Sigmoid colon (tissue), 7 donors: ENCODE data around the gene TMED5. TPM values are rescaled to one million over a fixed set of nuclear protein-coding genes. Genes with fewer than 3 reads are reported as not detected.
"Not testable (repeated sequence)": the region's sequence is repeated elsewhere in the genome, so short reads cannot be mapped to it uniquely, and the experiment has no call there.

Experiments used
- DNase-seq: peaks from one replicate; pipeline ENCODE4 v3.0.0-alpha.2; 2019
- H3K27ac ChIP-seq, 4 donors: fragments of 200-600 bp; sonication (generic); one replicate each; pipeline ENCODE4 v1.5.1; 2016 to 2019; ENCODE audit warnings: mild to moderate bottlenecking in 1 of 4
- H3K27me3 ChIP-seq, 3 donors: fragments of 200-600 bp; sonication (generic); one replicate each; pipeline ENCODE4 v1.5.1; 2019; ENCODE audit warnings: mild to moderate bottlenecking in 1 of 3
- H3K36me3 ChIP-seq, 4 donors: fragments of 200-600 bp; sonication (generic); one replicate each; pipeline ENCODE4 v1.5.1; 2016 to 2019
- H3K4me1 ChIP-seq, 4 donors: fragments of 200-600 bp; sonication (generic); one replicate each; pipeline ENCODE4 v1.5.1; 2017 to 2019
- H3K4me3 ChIP-seq, 4 donors: fragments of 200-600 bp; sonication (generic); one replicate each; pipeline ENCODE4 v1.5.1; 2017 to 2019; ENCODE audit warnings: mild to moderate bottlenecking in 2 of 4, moderate library complexity in 1 of 4
- H3K9me3 ChIP-seq, 4 donors: fragments of 200-600 bp in 3 of 4; sonication (generic) in 3 of 4; one replicate each; pipeline versions ENCODE4 v1.5.1 to v1.6.1; 2013 to 2019
- CTCF ChIP-seq, 4 experiments: fragments of 450-650 bp in 3 of 4; fragments of 200-600 bp in 1 of 4; IDR thresholded peaks; one replicate each; pipeline ENCODE4 v1.5.1; 2016 to 2019; ENCODE audit warnings: antibody characterized with exemption in 4 of 4, mild to moderate bottlenecking in 3 of 4, moderate library complexity in 2 of 4
- EP300 ChIP-seq, 4 donors: sonication (generic); formaldehyde crosslinking; IDR thresholded peaks; one replicate each; pipeline ENCODE4 v1.6.1; 2017; ENCODE audit warnings: antibody characterized with exemption in 4 of 4
- POLR2A ChIP-seq, 2 donors: fragments of 450-650 bp; IDR thresholded peaks; one replicate each; pipeline ENCODE4 v1.6.1; 2016; ENCODE audit warnings: antibody characterized with exemption in 2 of 2, mild to moderate bottlenecking in 2 of 2, moderate library complexity in 2 of 2
- POLR2AphosphoS5 ChIP-seq, 4 donors: sonication (generic); formaldehyde crosslinking; IDR thresholded peaks; one replicate each; pipeline ENCODE4 v1.6.1; 2017; ENCODE audit warnings: antibody characterized with exemption in 4 of 4
- WGBS, 2 donors: extraction: QIAGEN DNeasy Blood & Tissue Kit; methylation state at CpG; one replicate each; pipeline ENCODE4 v1.1.7; 2013; 5-methylcytosine and 5-hydroxymethylcytosine counted together
- intact Hi-C: fragments of 100-400 bp; cut with DNase I; formaldehyde crosslinking; loops from one replicate; pipeline ENCODE4 v1.15.1; 2023
- polyA plus RNA-seq, 3 donors: library from polyadenylated mRNA; stranded (reverse); fragments of 200-250 nt; gene quantifications; one replicate each; pipeline ENCODE4 v1.2.3, GENCODE V29; 2013
- total RNA-seq, 4 donors: library from RNA; depleted of rRNA; stranded (reverse); fragments of >200 nt; gene quantifications; one replicate each; pipeline ENCODE4 v1.1.0, GENCODE V29; 2016
- donor health status: healthy with polysubstance abuse.
- donor health status: Bipolar disorder and iron deficiency.
- donor health status: healthy.

TMED5 gene
- total and polyA plus RNA-seq, 7 donors = 9.0 to 59.7 (median 41.0) TPM

- intact Hi-C loops = no loop called here
- Histone ChIP-seq H3K4me1 (no peaks in the 10 kb centered on the region), H3K27ac (no peak overlapping the region), H3K36me3 (no peaks in the 10 kb centered on the region), H3K27me3 (no peaks in the 10 kb centered on the region), H3K4me3 (no peak overlapping the region), H3K9me3 (no peaks in the 10 kb centered on the region)
- no peak for TF ChIP-seq POLR2A (IDR thresholded peaks at IDR 0.05)
- TF ChIP-seq EP300 (IDR thresholded peaks at IDR 0.05) = no peak
- TF ChIP-seq POLR2AphosphoS5 (IDR thresholded peaks at IDR 0.05) = no peak
- TF ChIP-seq CTCF (IDR thresholded peaks at IDR 0.05) = no peak
- no peak for DNase-seq
- 99% methylated on average over 3 of the region's 3 CpGs for WGBS, 2 donors
Observed at GRCh38 chr1:93190432-93190831, 10.2 kb upstream of the TMED5 start.

GRCh38 chr1:93186667-93187066 lies 6.5 kb upstream of the TMED5 start:
- TF ChIP-seq POLR2AphosphoS5 (IDR thresholded peaks at IDR 0.05) = no peak
- no peak for TF ChIP-seq CTCF (IDR thresholded peaks at IDR 0.05)
- no peak for TF ChIP-seq POLR2A (IDR thresholded peaks at IDR 0.05)
- TF ChIP-seq EP300 (IDR thresholded peaks at IDR 0.05) = no peak
- intact Hi-C loops = no loop called here
- WGBS, 2 donors = 59 to 88% methylated on average over 1 of the region's 1 CpG

GRCh38 chr1:93180723-93181613 lies 755 bp upstream of the TMED5 start, which contains the start of gene CCDC18:
TSS of gene CCDC18 (plus strand) at chr1:93180724. CDS start at chr1:93183362, 2,638 bp downstream.
- peak within 1 kb of the TSS; percentile 96 to 99 (median 98) for H3K27ac ChIP-seq
- no peak for DNase-seq
- H3K27me3 ChIP-seq = no peaks in the 10 kb centered on the region
- 1 to 2% methylated on average over 43 of the region's 43 CpGs for WGBS, 2 donors
- no peak for TF ChIP-seq POLR2AphosphoS5 (IDR thresholded peaks at IDR 0.05)
- peaks cover 0 to 32% (median 23%) of the 10 kb centered on the region in 4 donors for H3K4me1 ChIP-seq
- H3K4me3 ChIP-seq = peak within 1 kb of the TSS; percentile 60 to 95 (median 82)
- H3K36me3 ChIP-seq = no peaks in the 10 kb centered on the region
- intact Hi-C loops = loop anchor here (1.0 to 2.0 kb wide), 3 partner anchors 102 to 666 kb away; partner anchors contain the start of genes DR1 and MTF2
- H3K9me3 ChIP-seq = no peaks in the 10 kb centered on the region

More at GRCh38 chr1:93186667-93187066, 6.5 kb upstream of the TMED5 start:
- H3K4me1 ChIP-seq = no peaks in the 10 kb centered on the region
- no peak overlapping the region for H3K4me3 ChIP-seq
- no peaks in the 10 kb centered on the region for H3K36me3 ChIP-seq
- H3K27me3 ChIP-seq = no peaks in the 10 kb centered on the region
- DNase-seq = no peak
- no peaks in the 10 kb centered on the region for H3K9me3 ChIP-seq
- H3K27ac ChIP-seq = no peak overlapping the region

GRCh38 chr1:93178418-93178817 lies 1.8 kb downstream of the TMED5 start:
- no peaks in the 10 kb centered on the region for H3K9me3 ChIP-seq
- no peaks in the 10 kb centered on the region for H3K27me3 ChIP-seq
- peak overlapping the region; percentile 60 to 95 (median 82) for H3K4me3 ChIP-seq
- H3K27ac ChIP-seq = peak overlapping the region in 2 of 4 donors; percentile 98 to 99
- 11 to 39% methylated on average over 5 of the region's 5 CpGs for WGBS, 2 donors
- intact Hi-C loops = loop anchor here (10.0 kb wide), 1 partner anchor 394 kb away; the partner anchor contains the start of gene EVI5
- H3K4me1 ChIP-seq = peaks cover 0 to 32% (median 26%) of the 10 kb centered on the region in 4 donors
- no peak for DNase-seq
- TF ChIP-seq POLR2AphosphoS5 (IDR thresholded peaks at IDR 0.05) (no peak), EP300 (IDR thresholded peaks at IDR 0.05) (no peak), POLR2A (IDR thresholded peaks at IDR 0.05) (no peak), CTCF (IDR thresholded peaks at IDR 0.05) (no peak)
- H3K36me3 ChIP-seq = peaks cover 0 to 8% (median 0%) of the 10 kb centered on the region in 4 donors

GRCh38 chr1:93177991-93178390 lies 2.2 kb downstream of the TMED5 start:
- intact Hi-C loops = loop anchor here (10.0 kb wide), 1 partner anchor 393 kb away; the partner anchor contains the start of gene EVI5
- Histone ChIP-seq H3K27me3 (no peaks in the 10 kb centered on the region), H3K27ac (peak overlapping the region in 2 of 4 donors; percentile 98 to 99), H3K4me3 (peak overlapping the region; percentile 60 to 95 (median 82)), H3K4me1 (peaks cover 0 to 35% (median 30%) of the 10 kb centered on the region in 4 donors), H3K36me3 (peaks cover 0 to 8% (median 0%) of the 10 kb centered on the region in 4 donors), H3K9me3 (no peaks in the 10 kb centered on the region)
- WGBS, 2 donors = 23 to 51% methylated on average over 4 of the region's 4 CpGs
- TF ChIP-seq POLR2AphosphoS5 (IDR thresholded peaks at IDR 0.05) = no peak
- no peak for DNase-seq

GRCh38 chr1:93174638-93175037 lies 5.6 kb downstream of the TMED5 start:
- DNase-seq, H3K9me3 ChIP-seq, H3K27me3 ChIP-seq, H3K36me3 ChIP-seq, H3K4me3 ChIP-seq, H3K27ac ChIP-seq: not testable (repeated sequence)
- intact Hi-C loops = loop anchor here (10.0 kb wide), 1 partner anchor 390 kb away; the partner anchor contains the start of gene EVI5
- H3K4me1 ChIP-seq = peaks cover 0 to 55% (median 35%) of the 10 kb centered on the region in 4 donors
- 97 to 98% methylated on average over 3 of the region's 3 CpGs for WGBS, 2 donors
